Skeletal muscle cell (primary cell): ENCODE results near the gene MAVS.
"Not testable (repeated sequence)": the region's sequence is repeated elsewhere in the genome, so short reads cannot be mapped to it uniquely, and the experiment has no call there.

ENCODE experiments used
- DNase-seq: peaks from one replicate; pipeline ENCODE4 v3.0.0-alpha.2; 2010; ENCODE audit warnings: low read depth
- H3K4me3 ChIP-seq: 2 replicates; pipeline ENCODE4 v1.5.1; 2011; ENCODE audit warnings: low read depth, mild to moderate bottlenecking, control low read depth, low read length, moderate library complexity

Gene MAVS

DNA sequence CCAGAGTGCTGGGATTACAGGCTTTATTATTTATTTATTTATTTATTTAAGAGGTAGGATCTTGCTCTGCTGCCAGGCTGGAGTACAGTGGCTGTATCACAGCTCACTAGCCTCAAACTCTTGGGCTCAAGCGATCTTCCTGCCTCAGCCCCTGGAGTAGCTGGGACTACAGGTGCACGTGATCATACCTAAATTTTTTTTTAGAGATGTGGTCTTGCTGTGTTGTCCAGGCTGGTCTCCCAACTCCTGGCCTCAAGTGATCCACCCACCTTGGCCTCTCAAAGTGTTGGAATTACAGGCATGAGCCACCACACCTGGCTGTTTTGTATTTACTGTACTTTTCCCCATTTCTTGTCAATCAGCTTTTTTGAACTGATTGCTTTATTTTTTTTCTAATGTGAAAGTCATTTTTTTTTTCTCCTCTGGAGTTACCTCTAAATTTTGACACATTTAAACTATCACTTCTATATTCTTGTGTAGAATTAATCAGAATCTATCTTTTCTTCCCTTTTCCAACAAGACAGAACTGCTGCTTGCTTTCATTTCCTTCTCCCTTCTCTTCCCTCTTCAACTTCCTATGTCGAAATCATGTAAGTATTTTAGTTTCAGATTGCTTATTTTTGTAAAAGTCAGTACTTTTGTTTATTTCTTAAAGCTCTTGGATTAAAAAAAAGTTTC is 54.5 kb downstream of the MAVS start:
- DNase-seq: no peak

DNA sequence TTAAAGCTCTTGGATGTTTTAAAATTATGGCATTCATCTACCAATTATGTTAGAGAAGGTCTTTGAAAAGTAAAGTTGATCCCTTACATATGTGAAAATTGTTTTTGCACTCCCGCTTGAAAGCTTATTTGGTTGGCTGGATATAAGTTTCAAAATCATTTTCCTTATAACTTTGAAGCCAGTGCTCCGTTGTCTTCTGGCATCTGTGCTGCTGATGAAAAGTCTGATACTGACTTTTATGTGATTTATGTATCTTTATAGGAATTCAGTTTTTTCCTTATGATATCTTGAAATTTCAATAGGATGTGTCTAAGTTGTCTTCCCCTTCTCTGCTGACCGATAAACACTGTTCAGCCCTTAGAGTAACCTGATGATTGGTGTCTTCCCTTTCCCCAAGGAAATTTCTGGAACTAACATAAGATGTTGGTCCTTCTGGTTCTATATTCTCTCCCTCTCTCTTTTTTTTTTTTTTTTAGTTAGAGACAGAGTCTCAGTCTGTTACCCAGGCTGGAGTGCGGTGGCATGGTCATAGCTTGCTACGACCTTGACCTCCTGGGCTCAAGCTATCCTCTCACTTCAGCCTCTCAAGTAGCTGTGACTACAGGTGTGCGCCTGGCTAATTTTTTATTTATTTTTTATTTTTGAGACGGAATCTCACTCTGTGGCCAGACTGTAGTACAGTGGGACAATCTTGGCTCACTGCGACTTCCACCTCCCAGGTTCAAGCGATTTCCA is 55.2 kb downstream of the MAVS start:
- H3K4me3 ChIP-seq: no peak overlapping the region
- no peak for DNase-seq

More for the DNA sequence above, 54.5 kb downstream of the MAVS start:
- no peak overlapping the region for H3K4me3 ChIP-seq

DNA sequence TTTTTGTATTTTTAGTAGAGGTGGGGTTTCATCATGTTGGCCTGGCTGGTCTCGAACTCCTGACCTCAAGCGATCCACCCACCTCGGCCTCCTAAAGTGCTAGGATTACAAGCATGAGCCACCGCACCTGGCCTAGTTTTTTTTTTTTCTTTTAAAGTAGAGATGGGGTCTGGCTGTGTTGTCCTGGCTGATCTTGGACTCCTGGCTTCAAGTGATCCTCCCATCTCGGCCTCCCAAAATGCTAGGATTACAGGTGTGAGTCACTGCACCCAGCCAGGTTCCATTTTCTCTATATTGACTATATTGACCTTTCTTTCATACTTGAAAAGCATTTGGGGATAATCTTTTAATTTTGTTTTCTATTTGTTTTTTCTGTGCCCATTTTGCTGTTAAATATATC is 55.8 kb downstream of the MAVS start:
- no peak overlapping the region for H3K4me3 ChIP-seq
- no peak for DNase-seq

DNA sequence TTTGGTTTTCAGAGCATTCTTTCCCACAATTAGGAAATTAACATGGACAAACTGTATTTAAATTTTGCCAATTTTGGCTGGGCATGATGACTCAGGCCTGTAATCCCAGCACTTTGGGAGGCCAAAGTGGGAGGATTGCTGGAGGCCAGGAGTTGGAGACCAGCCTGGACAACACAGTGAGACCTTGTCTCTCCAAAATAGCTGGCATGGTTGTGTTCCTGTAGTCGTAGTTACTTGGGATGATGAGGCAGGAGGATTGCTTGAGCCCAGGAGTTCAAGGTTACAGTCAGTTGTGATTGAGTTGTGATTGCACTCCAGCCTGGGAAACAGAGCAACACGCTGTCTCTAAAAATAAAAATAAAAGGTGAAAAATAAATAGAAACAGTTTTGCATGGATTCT is 57.6 kb downstream of the MAVS start:
- DNase-seq: no peak
- H3K4me3 ChIP-seq: no peak overlapping the region

DNA sequence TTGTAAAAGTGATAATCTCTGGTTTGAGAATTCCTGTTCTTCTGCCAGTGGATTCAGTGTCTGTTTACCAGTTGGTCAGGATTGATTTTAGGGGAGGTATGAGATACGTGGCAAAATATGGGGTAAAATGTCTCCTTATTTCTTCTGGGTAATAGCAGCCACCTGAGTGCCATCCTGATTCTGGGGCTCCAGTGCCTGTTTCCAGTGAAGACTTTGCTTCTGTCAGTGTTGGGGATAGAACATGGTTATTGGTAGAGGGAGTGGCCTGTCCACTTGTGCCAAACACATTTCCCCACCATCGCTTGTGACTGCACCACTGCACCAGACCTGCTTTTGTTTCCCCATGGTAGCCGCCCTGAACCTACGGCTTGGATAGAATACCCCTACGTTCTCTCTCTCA is 58.2 kb downstream of the MAVS start:
- no peak for DNase-seq
- no peak overlapping the region for H3K4me3 ChIP-seq

DNA sequence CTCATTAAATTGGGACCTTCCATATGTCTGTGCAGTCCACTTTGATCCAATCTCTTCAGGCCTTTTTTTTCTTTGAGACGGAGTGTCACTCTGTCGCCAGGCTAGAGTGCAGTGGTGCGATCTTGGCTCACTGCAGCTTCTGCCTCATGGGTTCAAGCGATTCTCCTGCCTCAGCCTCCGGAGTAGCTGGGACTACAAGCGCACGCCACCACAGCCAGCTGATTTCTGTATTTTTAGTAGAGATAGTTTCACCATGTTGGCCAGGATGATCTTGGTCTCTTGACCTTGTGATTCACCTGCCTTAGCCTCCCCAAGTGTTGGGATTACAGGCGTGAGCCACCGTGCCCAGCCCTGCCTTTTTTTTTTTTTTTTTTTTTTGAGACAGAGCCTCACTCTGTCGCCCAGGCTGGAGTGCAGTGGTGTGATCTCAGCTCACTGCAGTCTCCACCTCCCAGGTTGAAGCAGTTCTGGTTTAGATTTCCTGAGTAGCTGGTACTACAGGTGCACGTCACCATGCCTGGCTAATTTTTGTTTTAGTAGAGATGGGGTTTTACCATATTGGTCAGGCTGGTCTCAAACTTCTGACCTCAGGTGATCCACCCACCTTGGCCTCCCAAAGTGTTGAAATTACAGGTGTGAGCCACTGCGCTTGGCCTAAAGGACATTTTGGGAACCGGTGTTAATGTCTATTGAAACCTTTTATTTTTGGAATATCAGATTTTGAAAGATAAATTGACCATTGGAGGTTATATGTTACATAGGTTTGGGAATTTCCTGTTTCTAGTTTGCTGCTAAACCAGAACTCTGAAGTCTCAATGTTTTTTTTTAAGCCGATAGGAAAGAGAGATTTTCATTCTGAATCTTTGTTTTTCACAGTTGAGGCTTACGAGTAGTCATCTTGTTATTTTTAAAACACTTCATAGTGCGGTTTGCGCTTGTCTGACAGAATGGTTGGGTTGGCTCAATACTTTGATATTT is 60.4 kb downstream of the MAVS start:
- not testable (repeated sequence) for H3K4me3 ChIP-seq, DNase-seq

DNA sequence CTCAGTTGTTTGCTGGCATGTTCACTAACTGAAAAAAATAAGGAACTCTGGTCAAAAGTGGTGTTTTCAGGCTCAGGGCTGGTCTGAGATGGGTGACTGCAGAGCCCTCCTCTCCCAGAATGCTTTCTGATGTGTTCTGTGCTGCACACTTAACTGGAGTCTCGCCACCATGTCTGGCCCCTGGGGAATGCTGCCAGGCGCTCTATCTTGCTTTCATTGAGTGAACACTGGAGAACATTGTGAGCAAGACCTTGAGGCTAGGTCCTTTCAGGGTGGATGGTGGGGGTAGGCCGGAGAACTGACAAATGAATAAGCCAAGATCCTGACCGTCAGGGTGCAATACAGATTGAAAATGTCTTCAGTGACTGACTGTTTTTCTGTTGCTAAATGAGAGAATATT is 62.0 kb downstream of the MAVS start:
- no peak overlapping the region for H3K4me3 ChIP-seq
- DNase-seq: no peak

DNA sequence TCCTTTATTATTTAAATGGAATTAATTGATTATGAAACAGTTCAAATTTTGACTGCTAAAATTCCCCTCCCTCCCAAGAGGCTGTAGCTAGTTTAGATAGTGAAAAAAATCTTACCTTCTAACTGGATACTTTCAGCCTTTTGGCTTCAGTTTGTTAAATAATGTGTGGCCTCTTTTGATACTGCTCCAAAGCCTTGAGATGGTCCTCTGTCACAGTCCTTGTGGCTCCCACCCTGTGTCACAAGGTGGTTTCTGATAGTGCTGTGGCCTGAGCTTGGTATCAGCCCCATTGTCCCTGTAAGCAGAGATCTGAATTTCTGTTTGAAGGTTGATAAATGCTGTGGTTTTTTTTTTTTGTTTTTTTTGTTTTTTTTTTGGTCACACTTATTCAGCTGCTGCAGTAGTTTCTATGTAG is 63.3 kb downstream of the MAVS start:
- H3K4me3 ChIP-seq: no peak overlapping the region
- DNase-seq: no peak

DNA sequence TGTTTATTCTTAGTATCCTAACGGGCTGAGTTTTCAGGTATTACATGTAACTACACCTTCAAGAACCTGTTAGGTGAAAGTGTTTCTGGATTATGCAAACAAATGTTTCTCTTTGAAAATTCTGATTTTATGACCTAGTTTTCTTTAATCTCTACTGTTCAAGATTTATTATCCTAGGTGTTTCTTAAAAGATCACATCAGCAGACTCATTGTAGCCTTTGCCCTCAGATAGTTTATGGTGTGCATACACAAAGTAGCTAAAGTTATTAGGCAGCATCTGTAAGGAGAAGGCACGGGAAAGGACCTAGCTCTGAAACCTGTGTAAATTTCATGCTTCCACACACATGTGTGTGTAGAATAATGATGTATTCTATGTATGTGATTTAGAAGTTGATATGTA is 64.2 kb downstream of the MAVS start:
- H3K4me3 ChIP-seq: no peak overlapping the region
- no peak for DNase-seq

DNA sequence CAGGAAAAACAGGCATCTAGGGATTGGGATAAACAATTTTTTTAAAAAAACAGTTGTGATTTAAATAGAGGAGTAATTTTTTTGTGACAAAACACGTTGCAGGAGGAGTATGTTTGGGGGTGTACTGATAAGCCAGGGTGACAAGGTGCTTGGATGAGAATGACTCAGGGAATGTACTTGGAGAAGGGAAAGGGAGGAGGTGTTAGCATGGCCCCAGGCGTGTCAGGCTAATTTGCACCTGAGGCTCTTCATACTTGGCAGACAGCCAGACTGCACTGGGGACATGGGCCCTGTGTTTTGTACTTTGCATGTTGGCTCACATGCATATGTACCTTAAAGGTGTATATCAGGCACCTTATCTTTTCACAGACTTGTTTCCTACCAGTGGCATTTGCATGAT is 65.3 kb downstream of the MAVS start:
- DNase-seq: no peak
- no peak overlapping the region for H3K4me3 ChIP-seq

DNA sequence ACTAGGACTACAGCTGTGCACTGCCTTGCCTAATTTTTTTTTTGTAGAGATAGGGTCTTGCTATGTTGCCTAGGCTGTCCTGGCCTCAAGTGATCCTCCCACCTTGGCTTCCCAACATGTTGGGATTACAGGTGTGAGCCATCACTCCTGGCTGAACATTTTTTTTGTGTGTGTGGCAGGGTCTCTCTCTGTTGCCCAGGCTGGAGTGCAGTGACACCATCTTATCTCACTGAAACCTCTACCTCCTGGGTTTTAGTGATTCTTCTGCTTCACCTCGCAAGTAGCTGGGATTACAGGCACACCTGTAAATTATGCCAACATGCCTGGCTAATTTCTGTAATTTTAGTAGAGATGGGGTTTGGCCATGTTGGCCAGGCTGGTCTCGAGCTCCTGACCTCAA is 67.8 kb downstream of the MAVS start:
- DNase-seq: no peak
- H3K4me3 ChIP-seq: no peak overlapping the region

DNA sequence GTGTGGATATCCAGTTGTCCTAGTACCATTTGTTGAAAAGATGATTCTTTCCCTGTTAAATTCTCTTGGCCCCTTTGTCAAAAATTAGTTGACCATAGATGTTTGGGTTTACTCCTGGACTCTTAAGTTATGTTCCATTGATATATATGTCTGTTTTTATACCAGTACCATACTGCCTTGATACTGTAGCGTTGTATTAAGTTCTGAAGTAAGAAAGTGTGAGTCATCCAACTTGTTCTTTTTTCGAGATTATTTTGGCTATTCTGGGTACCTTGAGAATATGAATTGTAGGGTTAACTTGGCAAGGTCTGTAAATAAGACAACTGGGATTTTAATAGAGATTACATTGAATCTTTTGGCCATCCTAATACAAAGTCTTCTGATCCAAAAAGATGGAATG is 69.1 kb downstream of the MAVS start:
- H3K4me3 ChIP-seq: no peak overlapping the region
- DNase-seq: no peak

DNA sequence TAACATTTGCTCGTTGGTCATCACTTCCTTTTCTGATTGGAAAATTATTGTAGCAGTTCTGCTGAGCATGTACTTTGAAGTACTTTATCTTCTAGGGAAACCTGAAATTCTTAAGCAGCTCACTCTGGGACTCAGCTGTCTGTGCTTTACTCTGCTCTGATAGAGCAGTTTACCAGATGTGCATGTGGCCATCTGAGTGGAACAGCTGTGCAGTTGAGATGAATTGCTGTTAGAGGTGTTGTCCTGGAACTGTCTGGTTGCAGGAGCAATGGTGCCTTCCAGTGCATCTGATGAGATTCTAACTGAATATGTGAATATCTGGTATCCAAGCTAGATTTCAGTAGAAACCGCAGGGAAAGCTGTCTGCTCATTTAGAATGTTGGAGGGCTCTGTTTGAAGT is 69.7 kb downstream of the MAVS start:
- H3K4me3 ChIP-seq: no peak overlapping the region
- no peak for DNase-seq

DNA sequence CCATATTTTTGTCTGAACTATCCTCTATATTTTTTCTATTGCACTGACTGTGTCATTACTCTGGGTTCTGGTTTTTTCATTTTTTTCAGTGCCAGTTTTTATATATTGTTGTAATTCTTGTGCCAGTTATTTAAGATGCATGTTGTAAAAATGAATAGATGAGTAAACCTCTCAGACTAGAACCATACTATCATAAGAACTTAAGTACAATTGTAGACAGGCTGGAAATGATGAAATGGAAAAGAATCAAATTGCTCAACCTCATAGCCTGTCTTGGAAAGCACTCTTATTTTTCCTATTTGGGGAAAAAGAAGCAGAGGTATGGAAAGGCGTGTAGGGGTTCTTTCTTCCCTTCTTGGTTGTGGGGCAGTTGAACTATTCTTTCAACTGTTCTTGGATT is 72.7 kb downstream of the MAVS start:
- H3K4me3 ChIP-seq: no peak overlapping the region
- no peak for DNase-seq

DNA sequence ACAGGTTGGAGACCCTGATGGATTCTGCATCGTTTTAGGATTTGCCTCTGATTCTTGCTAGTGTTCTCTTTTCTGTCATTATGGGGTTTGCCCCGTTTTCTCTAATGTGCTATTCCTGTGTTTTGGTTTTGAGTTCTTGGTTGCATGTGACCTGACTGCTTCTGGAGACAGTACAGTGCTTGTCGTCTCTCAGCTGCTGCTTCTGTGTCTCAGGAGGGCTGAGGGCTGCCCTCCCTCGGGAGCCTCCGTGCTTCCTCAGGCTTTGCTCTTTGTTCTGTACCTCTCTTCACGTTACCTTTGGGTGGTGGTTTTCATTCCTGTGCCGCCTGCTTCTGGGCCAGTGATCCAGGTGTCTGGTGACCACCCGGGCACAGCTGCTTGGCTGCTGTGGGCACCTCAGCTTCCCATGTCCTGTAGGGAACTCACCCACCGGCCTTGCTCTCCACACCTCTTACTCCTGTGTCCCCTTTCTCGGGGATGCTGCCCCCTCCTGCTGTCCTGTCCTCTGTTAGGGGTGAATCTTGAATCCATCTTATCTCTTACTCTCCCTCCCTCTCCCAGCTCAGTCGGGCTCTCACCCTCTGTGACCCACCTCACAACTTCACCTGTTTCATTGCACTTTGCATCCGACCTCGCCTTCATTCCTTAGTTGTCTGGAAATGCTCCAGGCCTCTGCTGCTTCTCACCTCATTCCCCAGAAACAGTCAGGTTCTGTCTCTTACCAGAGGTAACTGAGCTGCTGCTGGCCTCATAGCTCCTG is 75.8 kb downstream of the MAVS start:
- no peak for DNase-seq
- no peak overlapping the region for H3K4me3 ChIP-seq

DNA sequence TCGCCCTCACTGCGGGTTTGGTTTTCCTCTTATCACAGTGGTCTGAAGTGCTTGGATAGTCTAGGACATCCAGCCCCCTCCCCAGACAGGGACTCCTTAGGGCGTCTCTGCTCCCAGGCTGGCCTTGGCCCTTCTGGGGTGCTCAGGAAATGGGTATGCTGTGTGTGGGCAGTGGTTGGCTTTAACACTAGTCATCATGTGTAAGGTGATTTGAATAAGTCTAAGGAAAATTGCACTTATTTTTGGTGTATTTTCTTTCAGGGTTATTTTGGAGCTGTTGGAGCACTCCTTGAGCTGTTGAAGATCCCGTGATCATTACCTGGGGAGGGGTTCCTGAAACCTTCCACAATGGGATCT is 76.3 kb downstream of the MAVS start:
- H3K4me3 ChIP-seq: no peak overlapping the region

DNA sequence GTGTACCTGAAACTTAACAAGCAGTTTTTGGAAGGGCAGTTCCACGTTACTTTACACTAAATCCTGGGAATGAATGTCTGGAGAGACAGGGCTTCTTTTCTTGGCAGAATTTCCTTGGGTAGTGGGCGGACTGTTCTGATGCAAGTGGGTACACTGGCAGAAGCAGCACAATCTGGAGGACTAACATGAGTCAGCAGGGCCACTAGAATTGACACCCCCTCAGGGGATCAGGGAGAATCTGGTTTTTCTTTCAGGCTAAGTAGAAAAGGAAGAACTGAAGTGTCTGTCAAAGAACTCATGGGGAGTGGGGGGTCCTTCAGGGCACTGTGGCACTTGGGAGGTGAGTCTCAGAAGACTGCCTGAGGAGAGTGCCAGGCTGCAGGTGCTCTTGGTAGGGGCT is 77.2 kb downstream of the MAVS start:
- DNase-seq: peak; percentile 53
- no peak overlapping the region for H3K4me3 ChIP-seq

More for the DNA sequence above, 76.3 kb downstream of the MAVS start:
- DNase-seq: no peak

DNA sequence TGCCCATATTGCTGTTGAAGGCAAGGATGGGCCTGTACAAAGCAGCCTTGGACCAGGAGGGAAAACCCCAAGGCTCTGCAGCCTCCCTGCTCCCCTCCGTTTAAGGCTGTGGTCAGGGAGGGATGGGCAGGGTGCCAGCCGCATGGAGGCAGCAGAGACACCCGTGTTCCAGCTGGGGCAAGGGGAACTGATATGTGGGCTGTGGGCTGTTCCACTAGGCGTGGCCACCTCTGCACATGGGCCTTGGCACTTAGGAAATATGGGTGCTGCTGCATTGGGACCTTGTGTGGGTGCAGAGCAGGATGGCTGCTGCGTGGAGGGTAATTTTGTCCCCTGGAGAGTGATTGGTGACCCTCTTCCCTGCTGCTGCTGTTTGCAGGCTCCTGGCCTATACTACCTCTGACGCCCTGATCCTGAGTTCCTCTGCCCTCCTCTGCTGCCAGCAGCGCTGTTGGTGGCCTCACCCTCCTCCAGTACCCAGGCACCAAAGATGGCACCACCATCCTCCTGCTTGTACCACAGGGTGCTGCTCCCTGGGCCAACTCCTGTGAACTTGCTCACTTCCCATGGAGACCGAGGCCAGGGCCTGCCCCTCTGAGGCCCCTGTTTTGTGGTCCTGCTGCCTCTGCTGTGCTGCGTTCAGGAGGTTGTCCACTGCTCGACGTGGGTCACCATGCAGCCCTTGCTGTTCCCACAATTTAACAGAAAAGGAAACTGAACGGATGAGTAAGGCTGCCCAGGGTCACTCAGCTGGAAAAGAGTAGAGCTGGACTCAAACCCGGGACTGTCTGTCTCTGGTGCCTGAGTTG is 77.9 kb downstream of the MAVS start:
- no peak overlapping the region for H3K4me3 ChIP-seq
- no peak for DNase-seq
